HG03558 (cell line): Measurements from ENCODE around the gene PCDHGA1.
"Not testable (repeated sequence)": the region's sequence is repeated elsewhere in the genome, so short reads cannot be mapped to it uniquely, and the experiment has no call there.

Experiments used
- ATAC-seq: cut with Tn5 transposase; IDR thresholded peaks from one replicate; pipeline ENCODE4 v1.9.1; 2021; ENCODE audit warnings: moderate number of reproducible peaks; ENCODE audit not compliant: unreplicated experiment; ENCODE audit errors: extremely low read depth

Gene PCDHGA1

GRCh38 chr5:141345327-141345726, 15.0 kb downstream of the PCDHGA1 start:
- no peak for ATAC-seq

GRCh38 chr5:141346017-141346416, 15.7 kb downstream of the PCDHGA1 start:
- ATAC-seq, result not testable (repeated sequence)

- no peak for ATAC-seq
Observed at GRCh38 chr5:141349917-141350619, 19.8 kb downstream of the PCDHGA1 start, which contains the start of gene PCDHGB1. Gene PCDHGB1 (plus strand): TSS chr5:141350099. CDS start chr5:141350261, 162 bp downstream.

- ATAC-seq, result no peak
Observed at GRCh38 chr5:141351591-141351990, 21.3 kb downstream of the PCDHGA1 start.

GRCh38 chr5:141354900-141355469, 24.7 kb downstream of the PCDHGA1 start, which contains the start of gene PCDHGA4:
Gene PCDHGA4 (plus strand): TSS chr5:141355021. CDS start chr5:141355108, 87 bp downstream.
- no peak for ATAC-seq

- ATAC-seq, result no peak
Observed at GRCh38 chr5:141355641-141356040, 25.3 kb downstream of the PCDHGA1 start.

GRCh38 chr5:141356133-141356532, 25.8 kb downstream of the PCDHGA1 start:
- ATAC-seq, result no peak

- no peak for ATAC-seq
Observed at GRCh38 chr5:141356950-141357349, 26.6 kb downstream of the PCDHGA1 start.

- no peak for ATAC-seq
Observed at GRCh38 chr5:141359790-141360426, 29.6 kb downstream of the PCDHGA1 start, which contains the start of gene PCDHGB2. Gene PCDHGB2 (plus strand): TSS chr5:141359994. CDS start chr5:141360136, 142 bp downstream.

- no peak for ATAC-seq
Observed at GRCh38 chr5:141360685-141361084, 30.4 kb downstream of the PCDHGA1 start.

GRCh38 chr5:141362719-141363118, 32.4 kb downstream of the PCDHGA1 start:
- no peak for ATAC-seq

GRCh38 chr5:141363952-141364660, 33.8 kb downstream of the PCDHGA1 start, which contains the start of gene PCDHGA5:
Gene PCDHGA5 (plus strand): TSS chr5:141364162. CDS start chr5:141364331, 169 bp downstream.
- ATAC-seq, result no peak

- no peak for ATAC-seq
Observed at GRCh38 chr5:141366016-141366896, 35.9 kb downstream of the PCDHGA1 start.

- ATAC-seq, result peak; percentile 68
Observed at GRCh38 chr5:141369994-141370848, 39.9 kb downstream of the PCDHGA1 start, which contains the start of gene PCDHGB3. Gene PCDHGB3 (plus strand): TSS chr5:141370242. CDS start chr5:141370395, 153 bp downstream.

- no peak for ATAC-seq
Observed at GRCh38 chr5:141371572-141372475, 41.5 kb downstream of the PCDHGA1 start.

- ATAC-seq, result no peak
Observed at GRCh38 chr5:141373673-141374317, 43.5 kb downstream of the PCDHGA1 start, which contains the start of gene PCDHGA6. Gene PCDHGA6 (plus strand): TSS chr5:141373891. CDS start chr5:141374084, 193 bp downstream.

GRCh38 chr5:141374627-141375026, 44.3 kb downstream of the PCDHGA1 start:
- ATAC-seq, result no peak
